ENCODE data around the gene DLL4. TPM values are rescaled to one million over a fixed set of nuclear protein-coding genes. Genes with fewer than 3 reads are reported as not detected.

Gene DLL4
- total RNA-seq, 1 experiment from 2014 or later: 0.11 TPM

DNA sequence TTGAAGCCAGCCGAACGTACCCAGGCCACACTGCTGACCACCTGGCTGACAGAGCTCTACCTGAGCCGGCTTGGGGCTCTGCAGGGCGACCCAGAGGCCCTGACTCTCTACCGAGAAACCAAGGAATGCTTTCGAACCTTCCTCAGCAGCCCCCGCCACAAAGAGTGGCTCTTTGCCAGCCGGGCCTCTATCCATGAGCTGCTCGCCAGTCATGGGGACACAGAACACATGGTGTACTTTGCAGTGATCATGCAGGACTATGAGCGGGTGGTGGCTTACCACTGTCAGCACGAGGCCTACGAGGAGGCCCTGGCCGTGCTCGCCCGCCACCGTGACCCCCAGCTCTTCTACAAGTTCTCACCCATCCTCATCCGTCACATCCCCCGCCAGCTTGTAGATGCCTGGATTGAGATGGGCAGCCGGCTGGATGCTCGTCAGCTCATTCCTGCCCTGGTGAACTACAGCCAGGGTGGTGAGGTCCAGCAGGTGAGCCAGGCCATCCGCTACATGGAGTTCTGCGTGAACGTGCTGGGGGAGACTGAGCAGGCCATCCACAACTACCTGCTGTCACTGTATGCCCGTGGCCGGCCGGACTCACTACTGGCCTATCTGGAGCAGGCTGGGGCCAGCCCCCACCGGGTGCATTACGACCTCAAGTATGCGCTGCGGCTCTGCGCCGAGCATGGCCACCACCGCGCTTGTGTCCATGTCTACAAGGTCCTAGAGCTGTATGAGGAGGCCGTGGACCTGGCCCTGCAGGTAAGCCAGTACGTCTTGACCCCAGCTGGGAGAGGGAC, 28.7 kb upstream of the DLL4 start:
- Histone ChIP-seq H3K36me3 (ENCODE audit: insufficient read depth, low read length, poor library complexity, severe bottlenecking) (peaks cover 28% of the 10 kb centered on the region), H3K4me1 (ENCODE audit: insufficient read depth, low read length, poor library complexity, severe bottlenecking) (peaks cover 1% of the 10 kb centered on the region), H3K27me3 (replicated peaks; ENCODE audit: insufficient read depth, low read depth, low read length, poor library complexity) (no peaks in the 10 kb centered on the region), H3K9me3 (ENCODE audit: low read depth, low read length, poor library complexity, severe bottlenecking) (no peaks in the 10 kb centered on the region), H3K4me3 (ENCODE audit: low read depth, low read length, poor library complexity, severe bottlenecking) (no peak overlapping the region), H3K27ac (ENCODE audit: low read depth, low read length, poor library complexity, severe bottlenecking) (no peak overlapping the region)
- no peak for TF ChIP-seq EZH2 (IDR thresholded peaks at IDR 0.05; ENCODE audit: borderline replicate concordance, low read depth, low read length, poor library complexity, severe bottlenecking)
- TF ChIP-seq, protein P1, sequence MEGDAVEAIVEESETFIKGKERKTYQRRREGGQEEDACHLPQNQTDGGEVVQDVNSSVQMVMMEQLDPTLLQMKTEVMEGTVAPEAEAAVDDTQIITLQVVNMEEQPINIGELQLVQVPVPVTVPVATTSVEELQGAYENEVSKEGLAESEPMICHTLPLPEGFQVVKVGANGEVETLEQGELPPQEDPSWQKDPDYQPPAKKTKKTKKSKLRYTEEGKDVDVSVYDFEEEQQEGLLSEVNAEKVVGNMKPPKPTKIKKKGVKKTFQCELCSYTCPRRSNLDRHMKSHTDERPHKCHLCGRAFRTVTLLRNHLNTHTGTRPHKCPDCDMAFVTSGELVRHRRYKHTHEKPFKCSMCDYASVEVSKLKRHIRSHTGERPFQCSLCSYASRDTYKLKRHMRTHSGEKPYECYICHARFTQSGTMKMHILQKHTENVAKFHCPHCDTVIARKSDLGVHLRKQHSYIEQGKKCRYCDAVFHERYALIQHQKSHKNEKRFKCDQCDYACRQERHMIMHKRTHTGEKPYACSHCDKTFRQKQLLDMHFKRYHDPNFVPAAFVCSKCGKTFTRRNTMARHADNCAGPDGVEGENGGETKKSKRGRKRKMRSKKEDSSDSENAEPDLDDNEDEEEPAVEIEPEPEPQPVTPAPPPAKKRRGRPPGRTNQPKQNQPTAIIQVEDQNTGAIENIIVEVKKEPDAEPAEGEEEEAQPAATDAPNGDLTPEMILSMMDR (conservative IDR thresholded peaks at IDR 0.05; ENCODE audit: low read depth, low read length): no peak
- intact Hi-C loops (cut with micrococcal nuclease; ENCODE audit: unreplicated experiment): no loop called here
- CTCF ChIA-PET: no interaction called here
- POLR2A ChIA-PET (ENCODE audit: low non-redundant PET): no interaction called here
- DNase-seq (ENCODE audit: low spot score): no peak
- no TSS peak for BruUV-seq (replicated peaks)

DNA sequence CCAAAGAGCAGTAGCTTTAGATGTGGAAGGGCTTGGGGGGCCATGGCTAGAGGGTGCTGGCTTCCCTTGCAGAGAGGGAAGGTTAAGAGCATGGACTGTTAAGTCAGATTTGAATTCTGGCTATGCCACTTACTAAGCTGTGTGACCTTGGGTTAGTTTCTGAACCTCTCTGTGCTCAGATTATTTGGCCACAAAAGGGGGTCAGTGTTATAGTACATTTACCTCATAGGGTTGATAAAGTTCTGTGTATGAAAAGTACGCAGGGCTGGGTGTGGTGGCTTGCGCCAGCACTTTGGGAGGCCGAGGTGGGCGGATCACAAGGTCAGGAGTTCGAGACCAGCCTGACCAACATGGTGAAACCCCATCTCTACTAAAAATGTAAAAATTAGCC, 28.1 kb upstream of the DLL4 start:
- Histone ChIP-seq H3K27me3 (replicated peaks; ENCODE audit: insufficient read depth, low read depth, low read length, poor library complexity) (no peaks in the 10 kb centered on the region), H3K4me1 (ENCODE audit: insufficient read depth, low read length, poor library complexity, severe bottlenecking) (peaks cover 2% of the 10 kb centered on the region), H3K36me3 (ENCODE audit: insufficient read depth, low read length, poor library complexity, severe bottlenecking) (peaks cover 28% of the 10 kb centered on the region), H3K27ac (ENCODE audit: low read depth, low read length, poor library complexity, severe bottlenecking) (no peak overlapping the region), H3K9me3 (ENCODE audit: low read depth, low read length, poor library complexity, severe bottlenecking) (no peaks in the 10 kb centered on the region), H3K4me3 (ENCODE audit: low read depth, low read length, poor library complexity, severe bottlenecking) (no peak overlapping the region)
- ChIA-PET POLR2A (ENCODE audit: low non-redundant PET) (no interaction called here), CTCF (no interaction called here)
- no TSS peak for BruUV-seq (replicated peaks)
- TF ChIP-seq, protein P1 (conservative IDR thresholded peaks at IDR 0.05; ENCODE audit: low read depth, low read length): no peak
- no peak for TF ChIP-seq EZH2 (IDR thresholded peaks at IDR 0.05; ENCODE audit: borderline replicate concordance, low read depth, low read length, poor library complexity, severe bottlenecking)
- intact Hi-C loops (cut with micrococcal nuclease; ENCODE audit: unreplicated experiment): no loop called here
- no peak for DNase-seq (ENCODE audit: low spot score)

- no peak for DNase-seq (ENCODE audit: low spot score)
These were observed 26.3 kb upstream of the DLL4 start for GRCh38 chr15:40902605-40903561.

More at GRCh38 chr15:40902605-40903561, 26.3 kb upstream of the DLL4 start:
- no peak overlapping the region for H3K4me3 ChIP-seq (ENCODE audit: low read depth, low read length, poor library complexity, severe bottlenecking)
- peaks cover 25% of the 10 kb centered on the region for H3K36me3 ChIP-seq (ENCODE audit: insufficient read depth, low read length, poor library complexity, severe bottlenecking)
- no peak for TF ChIP-seq EZH2 (IDR thresholded peaks at IDR 0.05; ENCODE audit: borderline replicate concordance, low read depth, low read length, poor library complexity, severe bottlenecking)
- TF ChIP-seq, protein P1 (conservative IDR thresholded peaks at IDR 0.05; ENCODE audit: low read depth, low read length): no peak
- H3K9me3 ChIP-seq (ENCODE audit: low read depth, low read length, poor library complexity, severe bottlenecking): no peaks in the 10 kb centered on the region
- H3K4me1 ChIP-seq (ENCODE audit: insufficient read depth, low read length, poor library complexity, severe bottlenecking): peaks cover 16% of the 10 kb centered on the region
- no TSS peak for BruUV-seq (replicated peaks)
- ChIA-PET POLR2A (ENCODE audit: low non-redundant PET) (no interaction called here), CTCF (interaction anchor here (0.6 to 2.9 kb wide), 7 partner anchors 8 to 686 kb away, joined by 3 to 12 read pairs (median 7); partner anchors contain the start of gene VPS18)
- no peaks in the 10 kb centered on the region for H3K27me3 ChIP-seq (replicated peaks; ENCODE audit: insufficient read depth, low read depth, low read length, poor library complexity)
- intact Hi-C loops (cut with micrococcal nuclease; ENCODE audit: unreplicated experiment): no loop called here
- no peak overlapping the region for H3K27ac ChIP-seq (ENCODE audit: low read depth, low read length, poor library complexity, severe bottlenecking)

All from A673 (cell line).